Upper lobe of left lung (tissue), 4 donors: ENCODE results near the gene FGFRL1.

Source experiments
- EP300 ChIP-seq, 4 donors: sonication (generic); formaldehyde crosslinking; IDR thresholded peaks; one replicate each; pipeline ENCODE4 v1.5.1; 2017; ENCODE audit warnings: antibody characterized with exemption in 4 of 4, control low read depth in 2 of 4
- POLR2A ChIP-seq, 4 donors: fragments of 450-650 bp; IDR thresholded peaks; one replicate each; pipeline ENCODE4 v1.5.1; 2016 to 2017; ENCODE audit warnings: antibody characterized with exemption in 4 of 4, mild to moderate bottlenecking in 2 of 4
- POLR2AphosphoS5 ChIP-seq, 2 donors: sonication (generic); formaldehyde crosslinking; IDR thresholded peaks; one replicate each; pipeline ENCODE4 v1.5.1; 2017; ENCODE audit warnings: antibody characterized with exemption in 2 of 2
- TF ChIP-seq, protein P1 (sequence below), 6 experiments: fragments of 450-650 bp in 4 of 6; fragments of 200-600 bp in 2 of 6; sonication (generic) in 2 of 6; IDR thresholded peaks; one replicate each; pipeline ENCODE4 v1.5.1; 2016 to 2019; ENCODE audit warnings: antibody characterized with exemption in 6 of 6

- TF ChIP-seq, protein P1, sequence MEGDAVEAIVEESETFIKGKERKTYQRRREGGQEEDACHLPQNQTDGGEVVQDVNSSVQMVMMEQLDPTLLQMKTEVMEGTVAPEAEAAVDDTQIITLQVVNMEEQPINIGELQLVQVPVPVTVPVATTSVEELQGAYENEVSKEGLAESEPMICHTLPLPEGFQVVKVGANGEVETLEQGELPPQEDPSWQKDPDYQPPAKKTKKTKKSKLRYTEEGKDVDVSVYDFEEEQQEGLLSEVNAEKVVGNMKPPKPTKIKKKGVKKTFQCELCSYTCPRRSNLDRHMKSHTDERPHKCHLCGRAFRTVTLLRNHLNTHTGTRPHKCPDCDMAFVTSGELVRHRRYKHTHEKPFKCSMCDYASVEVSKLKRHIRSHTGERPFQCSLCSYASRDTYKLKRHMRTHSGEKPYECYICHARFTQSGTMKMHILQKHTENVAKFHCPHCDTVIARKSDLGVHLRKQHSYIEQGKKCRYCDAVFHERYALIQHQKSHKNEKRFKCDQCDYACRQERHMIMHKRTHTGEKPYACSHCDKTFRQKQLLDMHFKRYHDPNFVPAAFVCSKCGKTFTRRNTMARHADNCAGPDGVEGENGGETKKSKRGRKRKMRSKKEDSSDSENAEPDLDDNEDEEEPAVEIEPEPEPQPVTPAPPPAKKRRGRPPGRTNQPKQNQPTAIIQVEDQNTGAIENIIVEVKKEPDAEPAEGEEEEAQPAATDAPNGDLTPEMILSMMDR (IDR thresholded peaks at IDR 0.05): no peak
- TF ChIP-seq EP300 (IDR thresholded peaks at IDR 0.05): no peak
- TF ChIP-seq POLR2A (IDR thresholded peaks at IDR 0.05): no peak
- TF ChIP-seq POLR2AphosphoS5 (IDR thresholded peaks at IDR 0.05): no peak
Observed at GRCh38 chr4:991451-992296, 19.8 kb upstream of the FGFRL1 start.
